WERI-Rb-1 (cell line): Measurements from ENCODE around the gene UBE2F.

Source experiments
- DNase-seq: peaks from one replicate; pipeline ENCODE4 v3.0.0-alpha.2; 2020
- H3K27ac ChIP-seq: fragments of 250-450 bp; sonication (Bioruptor Pico); 2 replicates; pipeline ENCODE4 v1.5.1; 2020; ENCODE audit warnings: mild to moderate bottlenecking, moderate library complexity
- H3K27me3 ChIP-seq: fragments of 250-450 bp; sonication (Bioruptor Pico); 2 replicates; pipeline ENCODE4 v1.5.1; 2021; ENCODE audit warnings: mild to moderate bottlenecking, low read depth, moderate library complexity; ENCODE audit not compliant: insufficient read depth, severe bottlenecking
- H3K36me3 ChIP-seq: fragments of 250-450 bp; sonication (Bioruptor Pico); 2 replicates; pipeline ENCODE4 v1.5.1; 2020; ENCODE audit warnings: mild to moderate bottlenecking, moderate library complexity
- H3K4me3 ChIP-seq: 2 replicates; pipeline ENCODE4 v1.5.1; 2011; ENCODE audit warnings: low read depth, mild to moderate bottlenecking, control low read depth, low read length
- H3K9me3 ChIP-seq: fragments of 250-450 bp; sonication (Bioruptor Pico); 2 replicates; pipeline ENCODE4 v1.5.1; 2021; ENCODE audit warnings: mild to moderate bottlenecking, moderate library complexity; ENCODE audit not compliant: severe bottlenecking
- TF ChIP-seq, protein P1 (sequence below): IDR thresholded peaks from 2 replicates; pipeline ENCODE4 v1.5.1; 2011; ENCODE audit warnings: low read depth, mild to moderate bottlenecking, control low read depth, inconsistent platforms, low read length

Gene UBE2F

GRCh38 chr2:238023608-238024007, 56.8 kb downstream of the UBE2F start:
- H3K9me3 ChIP-seq = no peaks in the 10 kb centered on the region
- peaks cover 7% of the 10 kb centered on the region for H3K36me3 ChIP-seq
- no peak for DNase-seq
- no peak overlapping the region for H3K4me3 ChIP-seq
- no peaks in the 10 kb centered on the region for H3K27me3 ChIP-seq
- H3K27ac ChIP-seq = no peak overlapping the region
- TF ChIP-seq, protein P1, sequence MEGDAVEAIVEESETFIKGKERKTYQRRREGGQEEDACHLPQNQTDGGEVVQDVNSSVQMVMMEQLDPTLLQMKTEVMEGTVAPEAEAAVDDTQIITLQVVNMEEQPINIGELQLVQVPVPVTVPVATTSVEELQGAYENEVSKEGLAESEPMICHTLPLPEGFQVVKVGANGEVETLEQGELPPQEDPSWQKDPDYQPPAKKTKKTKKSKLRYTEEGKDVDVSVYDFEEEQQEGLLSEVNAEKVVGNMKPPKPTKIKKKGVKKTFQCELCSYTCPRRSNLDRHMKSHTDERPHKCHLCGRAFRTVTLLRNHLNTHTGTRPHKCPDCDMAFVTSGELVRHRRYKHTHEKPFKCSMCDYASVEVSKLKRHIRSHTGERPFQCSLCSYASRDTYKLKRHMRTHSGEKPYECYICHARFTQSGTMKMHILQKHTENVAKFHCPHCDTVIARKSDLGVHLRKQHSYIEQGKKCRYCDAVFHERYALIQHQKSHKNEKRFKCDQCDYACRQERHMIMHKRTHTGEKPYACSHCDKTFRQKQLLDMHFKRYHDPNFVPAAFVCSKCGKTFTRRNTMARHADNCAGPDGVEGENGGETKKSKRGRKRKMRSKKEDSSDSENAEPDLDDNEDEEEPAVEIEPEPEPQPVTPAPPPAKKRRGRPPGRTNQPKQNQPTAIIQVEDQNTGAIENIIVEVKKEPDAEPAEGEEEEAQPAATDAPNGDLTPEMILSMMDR = no peak

DNA sequence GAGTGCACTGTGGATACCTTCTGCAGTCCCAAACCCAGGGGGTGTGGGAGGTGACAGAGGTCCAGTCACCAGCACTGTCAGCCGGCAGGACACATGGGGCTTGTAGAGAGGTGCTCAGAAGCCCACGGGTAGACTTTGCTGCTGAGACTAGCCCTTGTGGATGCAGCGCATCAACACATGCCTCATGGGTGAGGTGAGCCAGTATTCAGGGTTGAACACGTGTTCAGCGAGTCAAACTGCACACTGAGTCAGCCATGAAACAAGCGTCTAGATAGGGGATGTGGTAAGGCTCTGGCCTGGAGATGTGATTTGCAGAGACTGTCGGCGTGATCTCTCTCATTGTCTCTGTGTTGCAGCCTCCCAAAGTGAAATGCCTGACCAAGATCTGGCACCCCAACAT, 58.2 kb downstream of the UBE2F start:
- Histone ChIP-seq H3K9me3 (no peaks in the 10 kb centered on the region), H3K4me3 (no peak overlapping the region), H3K27ac (no peak overlapping the region), H3K36me3 (peaks cover 7% of the 10 kb centered on the region), H3K27me3 (no peaks in the 10 kb centered on the region)
- TF ChIP-seq, protein P1 = no peak
- DNase-seq = no peak

GRCh38 chr2:238025741-238026360, 59.0 kb downstream of the UBE2F start:
- TF ChIP-seq, protein P1 = no peak
- Histone ChIP-seq H3K27ac (no peak overlapping the region), H3K36me3 (peaks cover 16% of the 10 kb centered on the region), H3K4me3 (no peak overlapping the region), H3K9me3 (no peaks in the 10 kb centered on the region), H3K27me3 (no peaks in the 10 kb centered on the region)
- DNase-seq = no peak

- Histone ChIP-seq H3K4me3 (no peak overlapping the region), H3K36me3 (peaks cover 22% of the 10 kb centered on the region), H3K9me3 (no peaks in the 10 kb centered on the region), H3K27me3 (no peaks in the 10 kb centered on the region), H3K27ac (no peak overlapping the region)
- DNase-seq = no peak
- TF ChIP-seq, protein P1 = no peak
Measured at GRCh38 chr2:238027058-238027457, 60.2 kb downstream of the UBE2F start.

DNA sequence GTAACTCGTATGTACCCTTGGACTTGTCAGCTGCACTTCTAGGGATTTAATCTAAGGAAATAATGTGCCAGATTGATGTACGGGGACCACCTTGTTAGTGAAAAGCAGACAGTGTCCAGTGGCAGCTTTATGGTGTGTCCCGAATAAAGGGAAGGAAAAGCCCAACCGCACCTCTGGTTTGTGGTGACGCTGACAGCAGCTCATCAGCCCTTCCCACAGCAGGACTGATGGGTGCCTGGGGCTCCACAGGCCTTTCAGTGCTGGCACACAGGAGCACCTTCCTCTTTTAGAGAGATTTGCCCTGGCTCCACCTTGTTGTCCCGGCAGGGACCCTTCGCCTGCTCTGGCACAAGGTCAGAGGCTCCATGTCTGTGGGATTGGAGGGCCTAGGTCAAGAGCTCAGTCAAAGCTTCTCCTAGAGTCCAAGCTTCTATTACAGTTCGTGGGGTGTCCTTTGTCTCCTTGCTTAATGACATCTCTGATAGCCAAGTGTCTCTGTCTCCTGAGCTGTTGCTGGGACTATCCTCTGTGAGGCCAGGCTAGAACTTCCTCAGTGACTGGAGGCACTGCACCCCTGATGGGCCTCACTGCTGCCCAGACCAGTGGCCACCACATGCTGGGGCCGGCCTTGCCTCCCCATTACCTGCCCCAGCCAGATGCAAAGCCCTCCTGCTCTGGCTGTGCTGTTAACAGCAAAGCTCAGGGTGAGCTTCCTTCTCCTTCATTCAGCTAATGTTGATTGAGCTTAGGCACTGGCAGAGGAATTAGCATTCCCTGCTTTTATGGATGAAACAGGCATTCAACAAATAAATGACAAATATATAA, 61.0 kb downstream of the UBE2F start:
- no peak for DNase-seq
- Histone ChIP-seq H3K4me3 (no peak overlapping the region), H3K27me3 (no peaks in the 10 kb centered on the region), H3K27ac (no peak overlapping the region), H3K36me3 (peaks cover 23% of the 10 kb centered on the region), H3K9me3 (no peaks in the 10 kb centered on the region)
- TF ChIP-seq, protein P1 = no peak

DNA sequence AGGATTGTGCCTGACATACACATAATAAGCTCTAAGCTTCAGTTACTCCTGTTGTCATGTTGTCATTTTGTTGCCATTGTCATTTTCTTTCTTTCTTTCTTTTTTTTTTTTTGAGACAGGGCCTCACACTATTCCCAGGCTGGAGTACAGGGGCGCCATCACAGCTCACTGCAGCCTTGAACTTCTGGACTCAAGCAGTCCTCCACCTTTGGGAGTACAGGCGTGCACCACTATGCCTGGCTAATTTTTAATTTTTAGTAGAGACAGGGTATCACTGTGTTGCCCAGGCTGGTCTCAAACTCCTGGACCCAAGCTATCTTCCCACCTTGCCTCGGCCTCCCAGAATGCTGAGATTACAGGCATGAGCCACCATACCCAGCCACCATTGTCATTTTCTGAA, 63.0 kb downstream of the UBE2F start:
- Histone ChIP-seq H3K27ac (no peak overlapping the region), H3K27me3 (no peaks in the 10 kb centered on the region)

More for the DNA sequence above, 63.0 kb downstream of the UBE2F start:
- TF ChIP-seq, protein P1 = no peak
- Histone ChIP-seq H3K36me3 (peaks cover 23% of the 10 kb centered on the region), H3K9me3 (no peaks in the 10 kb centered on the region), H3K4me3 (no peak overlapping the region)
- DNase-seq = no peak
